Skeletal muscle tissue (tissue), 4 donors: ENCODE data around the gene ALDH3B1. TPM values are rescaled to one million over a fixed set of nuclear protein-coding genes. Genes with fewer than 3 reads are reported as not detected.

Experiments
- H3K27ac ChIP-seq: one replicate; pipeline ENCODE4 v1.7.0; 2013; ENCODE audit warnings: mild to moderate bottlenecking, low read depth, low read length, inconsistent platforms
- H3K27me3 ChIP-seq, 3 donors: one replicate each; pipeline ENCODE4 v1.7.0; 2013; ENCODE audit warnings: low read length in 3 of 3; ENCODE audit not compliant: control insufficient read depth in 3 of 3, insufficient read depth in 3 of 3
- H3K36me3 ChIP-seq, 3 donors: one replicate each; pipeline ENCODE4 v1.7.0; 2013; ENCODE audit warnings: low read length in 3 of 3; ENCODE audit not compliant: control insufficient read depth in 3 of 3, insufficient read depth in 3 of 3
- H3K4me1 ChIP-seq, 3 donors: one replicate each; pipeline ENCODE4 v1.7.0; 2013; ENCODE audit warnings: low read length in 3 of 3, mild to moderate bottlenecking in 3 of 3; ENCODE audit not compliant: control insufficient read depth in 3 of 3, insufficient read depth in 3 of 3
- H3K4me3 ChIP-seq, 3 donors: one replicate each; pipeline ENCODE4 v1.7.0; 2013; ENCODE audit warnings: low read length in 3 of 3
- H3K9ac ChIP-seq, 3 donors: one replicate each; pipeline ENCODE4 v1.7.0; 2013; ENCODE audit warnings: low read length in 3 of 3, mild to moderate bottlenecking in 3 of 3, moderate library complexity in 2 of 3, low read depth in 1 of 3
- H3K9me3 ChIP-seq, 3 donors: one replicate each; pipeline ENCODE4 v1.7.0; 2013; ENCODE audit warnings: low read length in 3 of 3; ENCODE audit not compliant: control insufficient read depth in 3 of 3
- total RNA-seq: library from RNA; depleted of rRNA; stranded (reverse); fragments of >200 nt; gene quantifications from one replicate; pipeline ENCODE4 v1.2.3, GENCODE V29; 2014
- donor health status: Osteomylitis.

The ALDH3B1 gene
- total RNA-seq, 1 donor from 2014 or later, result 2.6 TPM

DNA sequence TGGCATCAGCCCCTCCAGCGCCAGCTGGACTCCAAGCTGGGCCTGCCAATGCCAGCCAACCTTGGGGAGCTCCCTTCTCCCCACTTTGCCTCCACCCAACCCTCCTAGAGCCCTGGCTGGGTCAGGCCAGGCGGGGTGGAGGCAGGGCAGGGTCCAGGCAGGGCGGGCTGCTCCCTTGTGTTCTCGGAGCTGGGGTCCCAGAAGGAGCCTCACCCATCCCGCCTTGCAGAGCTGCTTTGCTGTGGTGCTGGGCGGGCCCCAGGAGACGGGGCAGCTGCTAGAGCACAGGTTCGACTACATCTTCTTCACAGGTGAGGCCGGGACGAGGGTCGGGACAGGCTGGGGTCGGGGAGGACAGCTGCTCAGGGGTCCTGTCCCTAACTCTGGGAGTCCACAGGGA is 9.4 kb downstream of the ALDH3B1 start:
- peaks cover 0 to 1% (median 0%) of the 10 kb centered on the region in 3 donors for H3K36me3 ChIP-seq
- peaks cover 0 to 11% (median 8%) of the 10 kb centered on the region in 3 donors for H3K27me3 ChIP-seq
- no peaks in the 10 kb centered on the region for H3K9me3 ChIP-seq
- no peak overlapping the region for H3K4me3 ChIP-seq
- H3K27ac ChIP-seq, result no peak overlapping the region
- H3K4me1 ChIP-seq, result no peaks in the 10 kb centered on the region
- H3K9ac ChIP-seq, result no peak overlapping the region

DNA sequence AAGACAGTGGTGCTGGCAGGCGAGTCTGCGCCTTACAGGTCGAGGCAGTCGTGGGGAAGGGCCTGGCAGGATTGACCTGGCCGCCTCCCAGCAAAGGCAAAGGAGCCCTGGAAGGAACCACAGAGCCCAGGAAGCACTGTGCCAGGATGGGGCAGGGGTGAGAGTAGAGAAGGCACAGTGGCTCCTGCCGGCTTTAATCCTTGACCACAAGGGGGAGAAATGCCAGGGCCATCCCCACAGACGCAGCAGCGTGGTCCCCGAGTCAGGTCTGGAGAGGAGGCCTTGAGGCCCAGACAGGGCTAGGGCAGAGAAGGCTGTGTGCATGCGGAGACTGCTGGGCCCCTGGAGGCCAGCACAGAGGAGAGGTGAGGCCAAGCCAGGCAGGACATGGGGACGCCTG is 10.4 kb downstream of the ALDH3B1 start:
- Histone ChIP-seq H3K4me3 (no peak overlapping the region), H3K27ac (no peak overlapping the region), H3K36me3 (peaks cover 2 to 8% (median 6%) of the 10 kb centered on the region in 3 donors), H3K27me3 (peaks cover 0 to 11% (median 8%) of the 10 kb centered on the region in 3 donors), H3K4me1 (no peaks in the 10 kb centered on the region), H3K9ac (no peak overlapping the region), H3K9me3 (no peaks in the 10 kb centered on the region)

DNA sequence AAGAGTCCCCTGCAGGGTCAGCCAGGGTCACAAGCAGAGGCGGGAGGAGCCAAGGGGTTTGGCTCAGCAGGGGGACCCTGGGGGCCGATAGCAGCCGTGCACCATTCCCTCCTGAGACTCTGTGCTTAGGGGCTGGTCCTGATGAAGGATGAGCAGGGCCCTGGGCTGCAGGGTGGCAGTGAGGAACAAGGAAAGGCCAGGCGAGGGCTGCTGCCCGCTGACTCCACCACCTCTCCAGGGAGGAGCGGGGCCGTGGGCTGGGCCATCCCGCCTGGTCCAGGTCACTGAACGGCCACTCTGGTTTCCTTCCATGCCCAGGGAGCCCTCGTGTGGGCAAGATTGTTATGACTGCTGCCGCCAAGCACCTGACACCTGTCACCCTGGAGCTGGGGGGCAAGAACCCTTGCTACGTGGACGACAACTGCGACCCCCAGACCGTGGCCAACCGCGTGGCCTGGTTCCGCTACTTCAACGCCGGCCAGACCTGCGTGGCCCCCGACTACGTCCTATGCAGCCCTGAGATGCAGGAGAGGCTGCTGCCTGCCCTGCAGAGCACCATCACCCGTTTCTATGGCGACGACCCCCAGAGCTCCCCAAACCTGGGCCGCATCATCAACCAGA is 11.2 kb downstream of the ALDH3B1 start:
- Histone ChIP-seq H3K36me3 (peaks cover 2 to 8% (median 6%) of the 10 kb centered on the region in 3 donors), H3K9ac (no peak overlapping the region), H3K4me3 (no peak overlapping the region), H3K4me1 (no peaks in the 10 kb centered on the region), H3K27me3 (peaks cover 0 to 11% (median 8%) of the 10 kb centered on the region in 3 donors), H3K9me3 (no peaks in the 10 kb centered on the region), H3K27ac (no peak overlapping the region)

GRCh38 chr11:68022531-68022930 is 12.4 kb downstream of the ALDH3B1 start:
- no peak overlapping the region for H3K9ac ChIP-seq
- H3K36me3 ChIP-seq, result peaks cover 2 to 8% (median 6%) of the 10 kb centered on the region in 3 donors
- no peaks in the 10 kb centered on the region for H3K4me1 ChIP-seq
- no peak overlapping the region for H3K4me3 ChIP-seq
- peaks cover 0 to 11% (median 8%) of the 10 kb centered on the region in 3 donors for H3K27me3 ChIP-seq
- no peak overlapping the region for H3K27ac ChIP-seq
- H3K9me3 ChIP-seq, result no peaks in the 10 kb centered on the region

DNA sequence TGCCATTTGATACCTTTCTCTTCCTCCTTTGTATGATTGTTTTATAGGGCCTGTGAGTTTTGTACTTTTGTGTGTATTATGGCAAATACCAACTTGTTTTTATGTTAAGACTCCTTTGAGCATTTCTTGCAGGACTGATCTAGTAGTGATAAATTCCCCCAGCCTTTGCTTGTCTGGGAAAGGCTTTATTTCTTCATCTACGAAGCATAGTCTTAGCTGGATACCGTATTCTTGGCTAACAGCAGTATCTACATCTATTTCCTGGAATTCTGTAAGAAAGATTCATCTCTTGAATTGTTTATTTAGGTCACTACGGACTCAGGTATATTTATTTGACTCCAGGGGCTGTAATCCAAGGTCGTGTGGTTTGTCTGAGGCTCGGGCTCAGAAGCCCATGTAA is 14.4 kb downstream of the ALDH3B1 start:
- Histone ChIP-seq H3K4me1 (peaks cover 3 to 8% (median 5%) of the 10 kb centered on the region in 3 donors), H3K9ac (no peak overlapping the region), H3K9me3 (no peaks in the 10 kb centered on the region), H3K27ac (no peak overlapping the region), H3K27me3 (peaks cover 0 to 5% (median 3%) of the 10 kb centered on the region in 3 donors), H3K36me3 (peaks cover 2 to 8% (median 6%) of the 10 kb centered on the region in 3 donors), H3K4me3 (no peak overlapping the region)

GRCh38 chr11:68025047-68025446 is 14.9 kb downstream of the ALDH3B1 start:
- H3K27ac ChIP-seq, result no peak overlapping the region
- H3K27me3 ChIP-seq, result peaks cover 0 to 2% (median under 1%) of the 10 kb centered on the region in 3 donors
- H3K36me3 ChIP-seq, result peaks cover 2 to 8% (median 6%) of the 10 kb centered on the region in 3 donors
- no peak overlapping the region for H3K9ac ChIP-seq
- peaks cover 7 to 12% (median 8%) of the 10 kb centered on the region in 3 donors for H3K4me1 ChIP-seq
- H3K4me3 ChIP-seq, result no peak overlapping the region
- H3K9me3 ChIP-seq, result no peaks in the 10 kb centered on the region

DNA sequence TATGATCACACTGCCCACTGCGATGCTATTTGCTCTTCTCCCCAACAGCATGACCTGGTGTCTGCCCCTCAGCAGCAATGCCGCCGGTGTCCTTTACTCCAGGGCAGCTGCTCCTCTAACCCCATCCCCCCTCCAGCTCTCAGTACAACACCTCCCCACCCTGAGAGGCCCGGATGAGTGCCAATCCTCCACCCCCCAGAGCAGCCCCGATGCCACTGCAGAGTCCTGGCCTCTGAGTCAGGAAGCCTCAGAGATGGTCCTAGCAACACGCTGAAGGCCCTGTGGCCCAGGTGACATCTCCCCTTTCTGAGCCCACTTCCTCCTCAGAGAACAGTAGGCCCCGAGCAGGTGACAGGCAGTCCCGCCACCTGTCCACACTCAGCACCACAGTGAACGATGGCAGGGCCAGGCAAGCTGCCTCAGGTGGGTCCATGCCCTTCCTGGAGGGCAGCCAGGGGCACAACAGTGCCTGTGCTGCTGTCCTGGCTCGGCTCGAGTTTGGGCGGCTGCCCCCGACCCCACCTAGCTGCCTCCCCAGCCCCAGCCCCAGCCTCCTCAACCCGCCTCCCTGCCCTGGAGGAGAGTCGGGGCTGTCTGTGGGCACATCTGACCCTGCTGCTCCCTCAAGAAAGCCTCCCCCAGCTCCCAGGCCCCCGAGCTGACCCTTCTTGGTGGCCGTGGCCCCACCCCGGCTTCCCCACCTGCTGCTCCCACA is 16.4 kb downstream of the ALDH3B1 start:
- Histone ChIP-seq H3K9me3 (no peaks in the 10 kb centered on the region), H3K4me1 (peaks cover 12 to 22% (median 14%) of the 10 kb centered on the region in 3 donors), H3K4me3 (no peak overlapping the region), H3K27ac (no peak overlapping the region), H3K36me3 (peaks cover 2 to 8% (median 6%) of the 10 kb centered on the region in 3 donors), H3K9ac (no peak overlapping the region), H3K27me3 (no peaks in the 10 kb centered on the region)

GRCh38 chr11:68027667-68028066 is 17.5 kb downstream of the ALDH3B1 start:
- peaks cover 23 to 34% (median 26%) of the 10 kb centered on the region in 3 donors for H3K4me1 ChIP-seq
- peaks cover 9 to 11% (median 9%) of the 10 kb centered on the region in 3 donors for H3K36me3 ChIP-seq
- no peak overlapping the region for H3K4me3 ChIP-seq
- no peak overlapping the region for H3K27ac ChIP-seq
- no peaks in the 10 kb centered on the region for H3K9me3 ChIP-seq
- H3K27me3 ChIP-seq, result no peaks in the 10 kb centered on the region
- H3K9ac ChIP-seq, result no peak overlapping the region

- Histone ChIP-seq H3K9me3 (no peaks in the 10 kb centered on the region), H3K27ac (no peak overlapping the region), H3K36me3 (peaks cover 14 to 20% (median 16%) of the 10 kb centered on the region in 3 donors), H3K4me1 (peaks cover 35 to 47% (median 39%) of the 10 kb centered on the region in 3 donors), H3K27me3 (no peaks in the 10 kb centered on the region), H3K9ac (peak overlapping the region in 2 of 3 donors; percentile 59 to 85), H3K4me3 (peak overlapping the region; percentile 43 to 99 (median 98))
Measured at GRCh38 chr11:68028802-68029545, 18.8 kb downstream of the ALDH3B1 start.
